GM12873 (cell line): ENCODE data around the gene INPP5E.

Source experiments
- TF ChIP-seq, protein P1 (sequence below): IDR thresholded peaks from 2 replicates; pipeline ENCODE4 v1.5.1; 2012; ENCODE audit warnings: low read depth, mild to moderate bottlenecking, moderate library complexity, low read length, control low read depth; ENCODE audit not compliant: insufficient read depth; ENCODE audit errors: missing control alignments

INPP5E gene

GRCh38 chr9:136474974-136475865 lies 35.6 kb upstream of the INPP5E start:
- TF ChIP-seq, protein P1, sequence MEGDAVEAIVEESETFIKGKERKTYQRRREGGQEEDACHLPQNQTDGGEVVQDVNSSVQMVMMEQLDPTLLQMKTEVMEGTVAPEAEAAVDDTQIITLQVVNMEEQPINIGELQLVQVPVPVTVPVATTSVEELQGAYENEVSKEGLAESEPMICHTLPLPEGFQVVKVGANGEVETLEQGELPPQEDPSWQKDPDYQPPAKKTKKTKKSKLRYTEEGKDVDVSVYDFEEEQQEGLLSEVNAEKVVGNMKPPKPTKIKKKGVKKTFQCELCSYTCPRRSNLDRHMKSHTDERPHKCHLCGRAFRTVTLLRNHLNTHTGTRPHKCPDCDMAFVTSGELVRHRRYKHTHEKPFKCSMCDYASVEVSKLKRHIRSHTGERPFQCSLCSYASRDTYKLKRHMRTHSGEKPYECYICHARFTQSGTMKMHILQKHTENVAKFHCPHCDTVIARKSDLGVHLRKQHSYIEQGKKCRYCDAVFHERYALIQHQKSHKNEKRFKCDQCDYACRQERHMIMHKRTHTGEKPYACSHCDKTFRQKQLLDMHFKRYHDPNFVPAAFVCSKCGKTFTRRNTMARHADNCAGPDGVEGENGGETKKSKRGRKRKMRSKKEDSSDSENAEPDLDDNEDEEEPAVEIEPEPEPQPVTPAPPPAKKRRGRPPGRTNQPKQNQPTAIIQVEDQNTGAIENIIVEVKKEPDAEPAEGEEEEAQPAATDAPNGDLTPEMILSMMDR: no peak

DNA sequence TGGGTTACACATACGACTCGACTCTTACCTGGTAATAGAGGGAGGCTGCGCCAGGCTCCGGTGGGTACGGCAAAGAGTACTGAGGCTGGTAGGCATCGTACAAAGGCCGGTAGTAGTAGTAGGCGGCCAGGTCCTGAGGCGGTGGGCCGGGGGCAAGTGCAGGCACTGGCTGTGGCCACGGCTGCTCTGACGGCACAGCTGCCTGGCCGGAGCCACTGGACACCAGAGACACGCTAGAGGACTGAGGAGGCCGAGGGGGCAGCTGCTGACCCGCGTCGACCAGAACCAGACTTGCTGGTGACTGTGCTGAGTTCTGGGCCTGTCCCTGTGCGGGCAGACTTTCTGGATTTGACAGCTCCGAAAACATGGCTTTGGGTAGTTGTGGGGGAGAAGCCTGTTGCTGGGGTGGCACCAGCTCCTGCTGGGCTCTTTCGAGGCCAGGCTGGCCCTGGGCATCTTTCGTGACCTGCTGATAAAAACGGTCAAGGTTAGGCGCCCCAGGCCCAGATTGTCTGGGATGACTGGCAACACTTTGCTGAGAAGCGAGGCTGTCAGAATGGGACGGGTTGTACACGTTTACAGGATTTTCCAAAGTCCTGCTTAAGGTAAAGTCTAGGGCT lies 34.5 kb upstream of the INPP5E start:
- TF ChIP-seq, protein P1: no peak

- TF ChIP-seq, protein P1: no peak
Observed at GRCh38 chr9:136473354-136473721, 33.7 kb upstream of the INPP5E start.

GRCh38 chr9:136472640-136473353 lies 33.2 kb upstream of the INPP5E start:
- TF ChIP-seq, protein P1: no peak

DNA sequence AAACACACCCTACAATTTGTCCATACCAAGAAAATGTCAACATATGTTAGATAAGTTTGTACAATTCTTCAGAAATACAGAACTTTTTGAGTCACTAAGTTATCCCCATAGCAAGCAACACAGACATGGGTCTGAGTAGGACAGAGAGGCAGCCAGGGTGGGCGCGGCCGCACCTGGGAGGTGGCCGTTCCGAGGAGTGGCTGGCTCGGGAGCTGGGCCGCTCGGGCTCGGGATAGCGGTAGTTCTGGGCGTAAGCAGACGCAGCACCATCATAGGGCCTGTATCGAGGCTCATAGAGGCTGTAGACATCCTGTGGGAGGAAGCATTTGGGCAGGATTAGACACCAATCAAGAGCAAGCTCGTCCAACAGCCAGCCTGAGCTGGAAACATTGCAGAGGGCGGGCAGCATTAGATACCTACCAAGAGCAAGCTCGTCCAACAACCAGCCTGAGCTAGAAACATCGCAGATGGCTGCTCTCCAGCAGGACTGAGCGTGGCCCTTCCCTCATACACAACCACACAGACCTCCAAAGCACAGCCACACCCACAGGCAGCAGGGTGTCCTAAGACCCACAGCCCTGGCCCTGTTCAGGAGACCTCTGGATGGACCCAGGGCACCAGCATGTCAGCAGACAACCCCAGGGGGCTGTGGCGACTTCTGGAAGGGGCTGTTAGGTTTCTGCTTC lies 32.3 kb upstream of the INPP5E start:
- TF ChIP-seq, protein P1: no peak

GRCh38 chr9:136470792-136471469 lies 31.3 kb upstream of the INPP5E start:
- TF ChIP-seq, protein P1: no peak
